ENCODE data around the gene AHSG.
"Not testable (repeated sequence)": the region's sequence is repeated elsewhere in the genome, so short reads cannot be mapped to it uniquely, and the experiment has no call there.

The AHSG gene

DNA sequence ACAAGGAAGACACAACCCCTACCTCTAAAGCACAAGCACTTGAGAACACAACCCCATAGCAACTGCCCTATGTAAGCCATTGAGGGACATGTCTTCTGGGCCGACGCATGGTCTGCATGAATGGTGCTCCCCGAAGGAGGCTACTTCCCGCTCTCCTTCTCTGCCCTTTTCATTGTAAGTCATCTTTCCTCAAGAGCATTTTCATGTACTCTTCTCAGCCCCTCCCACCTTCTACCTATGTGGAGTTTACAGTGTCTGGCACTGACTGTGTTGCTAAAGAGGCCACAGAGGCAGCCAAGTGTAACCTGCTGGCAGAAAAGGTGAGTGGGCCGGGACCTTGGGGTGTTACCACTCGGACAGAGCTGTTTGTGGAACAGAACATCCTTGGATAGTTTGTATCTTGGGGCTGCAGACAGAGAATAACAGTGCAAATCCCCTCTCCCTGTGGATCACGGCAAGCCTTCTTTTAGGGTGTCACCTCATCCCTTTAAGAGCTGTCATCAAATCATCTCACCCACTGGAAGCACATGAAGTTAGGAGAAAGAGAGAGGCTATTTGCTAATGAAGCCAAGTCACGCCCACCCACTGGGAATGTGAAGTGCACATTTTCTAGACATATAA, 5.6 kb downstream of the AHSG start:
- no peak for DNase-seq (ENCODE audit: low read depth)

DNA sequence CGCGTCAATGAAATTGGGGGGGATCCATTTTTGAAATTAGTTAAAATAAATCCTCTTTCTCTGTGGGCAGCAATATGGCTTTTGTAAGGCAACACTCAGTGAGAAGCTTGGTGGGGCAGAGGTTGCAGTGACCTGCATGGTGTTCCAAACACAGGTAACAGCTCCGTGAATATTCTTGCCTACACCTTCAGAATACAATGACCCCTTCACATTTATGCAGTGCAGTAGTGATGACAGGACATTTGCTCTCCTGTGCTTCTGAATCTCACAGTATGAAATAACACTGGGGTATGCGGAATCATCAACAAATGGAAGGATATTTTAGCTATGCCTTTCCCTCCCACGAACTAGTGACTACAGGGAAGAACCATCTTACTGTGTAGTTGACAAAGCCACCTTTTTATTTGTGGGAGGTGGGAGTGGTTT, 6.9 kb downstream of the AHSG start:
- no peak for DNase-seq (ENCODE audit: low read depth)

DNA sequence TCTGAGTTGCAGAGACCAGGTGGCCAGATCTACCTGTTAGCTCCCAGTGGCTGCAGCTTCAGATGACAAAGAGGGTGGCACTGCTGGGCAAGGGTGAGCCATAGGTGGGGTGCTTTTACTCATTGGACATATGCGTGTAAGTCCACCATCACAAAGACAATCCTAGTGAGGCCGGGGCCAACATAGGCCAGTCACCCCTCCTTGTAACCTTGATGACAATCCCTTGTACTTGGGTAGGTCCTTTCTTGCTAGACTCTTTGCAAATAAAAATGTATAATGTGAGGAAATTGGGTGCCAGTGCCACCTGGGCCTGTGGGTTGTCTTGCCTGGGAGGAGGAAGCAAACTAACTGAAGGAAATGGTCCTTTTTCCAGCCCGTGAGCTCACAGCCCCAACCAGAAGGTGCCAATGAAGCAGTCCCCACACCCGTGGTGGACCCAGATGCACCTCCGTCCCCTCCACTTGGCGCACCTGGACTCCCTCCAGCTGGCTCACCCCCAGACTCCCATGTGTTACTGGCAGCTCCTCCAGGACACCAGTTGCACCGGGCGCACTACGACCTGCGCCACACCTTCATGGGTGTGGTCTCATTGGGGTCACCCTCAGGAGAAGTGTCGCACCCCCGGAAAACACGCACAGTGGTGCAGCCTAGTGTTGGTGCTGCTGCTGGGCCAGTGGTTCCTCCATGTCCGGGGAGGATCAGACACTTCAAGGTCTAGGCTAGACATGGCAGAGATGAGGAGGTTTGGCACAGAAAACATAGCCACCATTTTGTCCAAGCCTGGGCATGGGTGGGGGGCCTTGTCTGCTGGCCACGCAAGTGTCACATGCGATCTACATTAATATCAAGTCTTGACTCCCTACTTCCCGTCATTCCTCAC, 7.6 kb downstream of the AHSG start:
- DNase-seq (ENCODE audit: low read depth): no peak

DNA sequence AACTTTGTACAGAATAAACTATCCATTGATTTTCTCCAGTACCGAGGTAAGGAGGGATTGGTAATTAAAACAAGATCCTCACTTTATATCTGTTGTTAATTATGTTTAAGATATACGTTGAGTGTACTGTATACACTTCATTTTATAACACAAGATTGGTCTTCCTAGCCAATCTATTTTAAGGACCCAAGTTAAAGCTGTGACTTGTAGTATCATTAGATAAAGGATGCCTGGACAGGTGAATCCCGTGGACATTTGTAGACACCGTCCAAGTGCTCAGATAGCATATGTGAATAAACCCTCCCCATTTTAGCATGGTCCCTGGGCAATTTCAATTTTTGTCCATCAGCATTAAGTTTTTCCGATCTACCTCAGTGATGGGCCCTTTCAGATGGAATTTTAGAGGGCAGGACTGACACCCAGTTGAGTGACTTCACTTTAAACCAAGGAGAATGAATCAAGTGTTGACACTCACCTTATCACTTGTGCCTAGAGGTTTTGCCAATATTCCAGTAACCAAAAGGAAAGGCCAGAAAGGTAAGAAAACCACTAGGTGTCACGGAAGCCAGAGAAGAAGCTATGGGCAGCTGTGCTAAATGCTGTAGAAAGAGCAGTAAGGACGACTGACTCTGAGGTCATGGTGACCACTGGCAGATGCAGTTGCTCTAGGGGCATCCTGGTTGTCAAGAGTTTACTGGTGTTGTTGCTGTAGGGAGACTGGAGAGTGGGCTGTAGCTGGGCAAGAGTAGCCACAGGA, 9.2 kb downstream of the AHSG start:
- DNase-seq (ENCODE audit: low read depth): no peak

DNA sequence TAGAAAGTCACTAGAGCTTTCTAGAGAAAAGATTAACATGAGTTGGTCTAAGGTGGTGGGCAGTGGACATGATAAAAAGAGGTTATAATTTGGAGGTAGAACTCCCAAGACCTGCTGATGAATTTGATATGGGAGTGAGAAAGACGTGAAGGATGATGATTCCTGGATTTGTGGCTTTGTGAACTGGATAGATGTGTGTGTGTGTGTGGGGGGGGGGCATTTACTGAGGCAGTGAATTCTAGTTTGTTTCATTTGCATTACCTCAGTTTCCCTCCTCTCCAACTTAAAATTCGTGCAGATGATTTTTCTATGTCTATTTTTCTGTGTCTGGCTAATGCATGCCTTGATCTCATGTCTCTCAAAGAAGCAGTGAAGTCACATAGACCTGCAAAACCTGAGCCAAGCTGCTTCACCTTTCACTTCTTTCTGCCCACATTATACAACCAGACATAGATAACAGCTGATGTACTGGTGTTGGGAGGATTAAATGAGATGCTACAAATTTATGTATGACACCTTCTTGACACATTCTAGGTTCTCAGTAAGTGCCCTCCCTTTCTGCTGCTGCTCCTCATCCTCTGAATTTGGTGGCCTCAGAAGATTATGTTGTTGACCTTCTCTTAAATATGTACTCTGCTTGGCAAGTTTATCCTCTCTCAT, 9.9 kb downstream of the AHSG start:
- no peak for DNase-seq (ENCODE audit: low read depth)

DNA sequence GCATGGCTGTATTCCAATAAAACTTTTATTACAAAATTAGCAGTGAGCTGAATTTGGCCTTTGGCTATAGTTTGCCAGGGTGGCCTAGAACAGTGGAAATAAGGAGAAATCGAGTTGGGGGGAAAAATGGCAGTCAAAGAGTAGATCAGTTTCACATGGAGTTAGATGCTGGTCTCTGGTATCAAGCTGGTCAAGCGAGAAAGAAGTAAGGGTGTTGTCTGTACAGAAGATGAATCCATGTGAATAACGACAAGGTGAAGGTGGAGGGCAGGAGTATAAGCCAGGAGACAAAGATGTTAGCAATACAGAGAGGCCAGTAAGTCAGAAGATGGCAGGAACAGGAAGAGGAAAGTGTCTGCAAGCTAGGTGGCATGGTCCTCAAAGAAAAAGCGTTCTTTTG, 11.7 kb downstream of the AHSG start:
- no peak for DNase-seq (ENCODE audit: low read depth)

DNA sequence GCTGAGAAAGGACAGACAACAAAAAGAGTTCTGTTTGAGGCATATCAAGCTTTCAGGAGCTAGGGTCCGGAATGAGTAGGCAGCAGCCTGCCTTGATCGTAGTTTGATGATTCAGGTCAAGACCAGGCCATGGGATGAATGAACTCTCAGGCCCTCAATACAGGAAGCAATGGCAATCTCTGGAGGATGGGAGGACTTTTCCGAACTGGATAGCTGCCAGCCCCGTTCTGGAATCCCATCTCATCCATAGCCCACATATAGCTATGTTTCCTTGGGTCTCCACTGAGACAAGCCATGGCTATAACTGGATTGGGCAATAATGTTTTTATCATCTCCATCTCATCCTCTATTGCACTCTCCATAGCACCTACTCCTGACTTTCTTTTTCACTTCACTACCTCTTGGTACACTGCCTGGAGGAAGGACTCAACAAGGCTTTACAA, 12.8 kb downstream of the AHSG start:
- DNase-seq (ENCODE audit: low read depth): no peak

DNA sequence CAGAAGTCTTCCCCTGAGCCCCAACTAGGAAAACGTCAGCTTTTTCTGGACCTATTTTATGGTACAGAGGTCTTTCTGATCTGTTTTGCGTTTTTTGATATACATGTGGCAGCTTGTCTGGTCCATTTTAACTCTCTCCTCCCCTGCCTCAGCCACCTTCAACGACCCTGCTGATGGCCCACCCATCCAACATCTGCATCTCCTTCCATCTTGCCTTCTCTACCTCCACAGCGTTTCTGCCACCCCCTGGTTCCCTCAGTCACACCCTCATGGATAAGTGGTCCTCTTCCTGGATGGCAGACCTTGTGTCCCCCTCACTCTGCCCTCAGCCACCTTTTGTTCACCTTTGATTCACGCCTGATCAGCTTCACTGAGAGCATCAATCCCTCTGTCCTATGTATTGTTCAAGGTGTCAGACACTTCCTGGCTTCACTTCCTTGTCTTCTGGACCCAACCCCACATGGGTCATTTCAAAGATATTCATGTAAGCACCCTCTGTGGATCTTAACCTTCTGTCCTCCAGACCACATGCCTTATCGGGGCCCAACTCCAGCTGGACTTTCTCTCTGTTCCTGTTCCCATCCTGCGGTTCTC, 13.5 kb downstream of the AHSG start:
- DNase-seq (ENCODE audit: low read depth): no peak

DNA sequence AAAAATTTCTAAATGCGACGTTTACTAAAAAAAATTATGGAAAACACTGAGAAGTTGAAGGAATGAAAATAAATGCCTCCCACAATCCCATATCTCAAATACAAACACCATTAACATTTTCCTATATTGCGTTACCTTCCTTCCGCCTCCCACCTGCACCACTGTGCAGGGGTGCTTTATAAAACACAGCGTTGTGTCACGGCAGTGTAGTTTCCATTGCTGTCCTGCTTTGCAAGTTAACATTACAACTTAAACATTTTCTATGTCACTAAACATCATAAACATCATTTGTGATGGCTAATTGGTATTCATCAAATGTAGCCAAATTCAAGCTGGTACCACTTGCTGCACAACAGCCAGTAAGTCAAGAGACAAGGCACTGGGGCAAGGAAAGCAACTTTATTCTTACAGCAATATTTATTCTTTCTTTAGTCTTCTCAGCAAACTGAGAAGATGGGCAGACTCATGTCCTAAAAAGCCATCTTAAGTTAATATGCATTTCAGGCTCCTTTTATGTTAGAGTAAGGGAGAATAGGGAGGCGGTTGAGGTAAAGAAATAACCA, 15.1 kb downstream of the AHSG start:
- no peak for DNase-seq (ENCODE audit: low read depth)

DNA sequence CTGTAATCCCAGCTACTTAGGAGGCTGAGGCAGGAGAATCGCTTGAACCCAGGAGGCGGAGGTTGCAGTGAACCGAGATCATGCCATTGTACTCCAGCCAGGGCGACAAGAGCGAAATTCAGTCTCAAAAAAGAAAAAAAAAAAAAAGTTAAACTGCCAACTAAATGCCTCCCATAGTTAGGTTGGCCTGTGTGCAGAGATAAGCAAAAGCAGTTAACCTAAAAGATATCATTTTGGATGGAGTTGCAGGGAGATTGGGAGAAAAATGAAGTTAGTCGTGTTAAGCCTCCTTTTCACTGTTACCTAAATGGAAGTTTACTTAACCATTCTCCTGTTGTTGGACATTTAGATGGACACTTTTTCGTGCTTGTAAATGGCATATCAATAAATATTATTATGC, 15.9 kb downstream of the AHSG start:
- no peak for DNase-seq (ENCODE audit: low read depth)

DNA sequence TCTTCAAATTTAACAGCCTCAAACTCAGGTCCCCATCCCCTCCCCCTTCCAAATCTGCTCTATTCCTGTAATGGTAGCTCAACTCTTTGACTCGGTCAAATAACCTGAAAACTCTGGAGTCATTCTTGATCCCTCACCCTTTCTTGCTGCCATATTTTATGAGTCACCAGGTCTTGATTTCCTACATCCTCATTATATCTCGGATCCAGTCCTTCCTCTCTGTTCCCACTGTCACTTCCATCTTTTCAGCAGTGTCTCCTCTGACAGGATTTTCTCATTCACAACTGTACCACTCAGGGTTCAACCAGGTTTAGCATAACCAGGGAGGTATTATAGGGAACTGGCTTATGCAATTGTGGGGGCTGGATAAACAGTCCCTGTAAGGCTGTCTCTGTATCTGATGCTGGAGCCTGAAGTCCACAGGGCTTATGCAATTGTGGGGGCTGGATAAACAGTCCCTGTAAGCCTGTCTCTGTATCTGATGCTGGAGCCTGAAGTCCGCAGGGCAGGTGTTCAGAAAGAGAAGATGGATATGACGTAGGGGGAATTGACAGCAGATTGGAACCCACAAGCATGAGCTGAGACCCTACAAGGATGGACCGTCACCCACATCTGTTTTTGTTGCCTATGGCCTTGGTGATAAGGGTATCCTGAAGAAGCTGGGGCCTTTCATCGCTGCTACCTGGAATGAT, 18.2 kb downstream of the AHSG start:
- DNase-seq (ENCODE audit: low read depth): no peak

DNA sequence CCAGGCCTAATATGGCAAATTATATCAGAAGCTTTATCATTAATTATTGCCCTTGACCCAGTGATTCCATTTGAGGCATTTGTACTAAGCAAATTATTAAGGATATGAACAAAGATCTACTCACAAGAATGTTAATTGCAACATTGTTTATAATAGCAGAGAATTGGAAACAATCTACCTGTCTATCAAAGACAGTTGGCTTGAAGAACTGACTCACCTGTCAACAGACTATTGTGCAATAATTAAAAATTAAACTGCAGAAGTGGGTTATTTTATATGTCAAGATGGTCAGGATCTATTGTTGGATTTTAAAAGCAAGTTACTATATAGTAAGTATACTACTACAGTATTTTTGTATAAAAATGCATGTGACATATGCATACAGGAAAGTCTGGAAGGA, 20.6 kb downstream of the AHSG start:
- no peak for DNase-seq (ENCODE audit: low read depth)

DNA sequence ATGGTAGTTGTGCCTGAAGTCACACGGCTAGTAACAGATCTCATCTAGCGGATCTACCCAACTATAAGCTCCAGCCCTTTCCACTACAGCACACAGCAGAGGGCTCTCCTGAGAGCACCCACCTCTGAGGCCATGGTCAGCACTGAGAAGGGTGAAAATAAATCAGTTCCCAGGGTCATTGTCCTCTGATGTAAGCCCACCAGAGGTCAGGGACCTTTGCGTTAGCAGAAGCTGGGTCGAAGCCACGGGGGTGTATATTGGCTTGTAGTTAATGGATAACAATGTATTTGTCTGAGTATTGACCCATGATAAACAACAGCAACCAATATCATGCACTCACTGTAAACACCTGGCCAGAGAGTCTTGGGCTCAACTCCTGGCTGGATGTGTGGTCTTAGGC, 21.3 kb downstream of the AHSG start:
- not testable (repeated sequence) for DNase-seq (ENCODE audit: low read depth)

DNA sequence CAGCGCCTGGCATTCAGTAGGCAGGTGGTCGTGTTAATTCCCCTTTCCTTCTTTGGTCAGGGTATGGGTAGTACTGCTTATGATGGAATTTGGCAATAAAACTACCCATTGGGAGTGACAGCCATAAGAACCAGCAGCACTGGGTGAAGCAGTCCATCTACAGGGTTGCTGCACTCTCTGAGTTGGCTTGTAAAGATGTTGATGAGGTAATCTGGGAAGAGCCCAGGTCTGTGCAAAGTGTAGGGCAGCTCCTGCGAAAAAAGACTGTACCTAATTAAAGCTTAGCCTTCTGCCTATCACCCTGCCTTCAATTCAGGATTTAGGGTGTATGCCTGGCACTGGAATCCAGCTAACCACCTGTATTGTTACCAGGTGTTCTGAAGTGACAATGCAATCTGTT, 22.7 kb downstream of the AHSG start:
- DNase-seq (ENCODE audit: low read depth): no peak

DNA sequence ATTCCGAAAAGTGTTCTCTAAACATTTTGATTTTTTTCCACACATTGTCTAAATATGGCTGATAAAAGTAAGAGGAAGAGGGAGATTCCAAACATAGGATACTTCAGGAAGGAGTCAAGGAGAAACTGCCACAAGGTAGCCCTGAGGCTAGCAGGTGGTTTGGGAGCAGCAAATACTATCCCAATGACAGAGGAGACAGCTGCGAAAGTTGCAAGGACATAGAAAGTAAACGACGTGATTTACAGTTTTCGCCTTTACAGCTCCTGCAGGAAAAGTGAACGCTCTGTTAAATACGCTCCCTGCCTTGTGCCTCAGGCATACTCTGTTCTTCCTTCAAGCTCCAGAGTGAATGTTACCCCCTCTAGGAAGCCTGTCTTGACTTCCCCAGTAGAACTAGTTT, 23.7 kb downstream of the AHSG start:
- no peak for DNase-seq (ENCODE audit: low read depth)

DNA sequence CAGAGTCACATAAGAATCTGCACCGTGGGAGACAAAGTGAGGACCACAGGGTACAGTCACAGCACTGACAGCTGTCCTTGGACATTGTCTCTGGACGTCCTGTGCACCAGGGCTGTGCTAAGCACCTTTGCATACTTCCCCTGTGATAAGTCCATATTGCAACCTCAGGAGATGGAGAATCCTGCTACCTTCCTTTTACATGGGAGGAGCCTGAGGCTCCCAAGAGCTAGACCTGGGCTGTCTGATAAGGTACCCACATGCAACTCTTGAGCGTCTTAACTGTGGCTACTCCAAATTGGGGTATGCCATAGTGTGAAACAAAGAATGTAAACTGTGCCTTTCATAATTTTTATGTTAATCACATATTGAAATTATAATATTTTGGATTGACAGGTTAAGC, 24.8 kb downstream of the AHSG start:
- DNase-seq (ENCODE audit: low read depth): no peak

DNA sequence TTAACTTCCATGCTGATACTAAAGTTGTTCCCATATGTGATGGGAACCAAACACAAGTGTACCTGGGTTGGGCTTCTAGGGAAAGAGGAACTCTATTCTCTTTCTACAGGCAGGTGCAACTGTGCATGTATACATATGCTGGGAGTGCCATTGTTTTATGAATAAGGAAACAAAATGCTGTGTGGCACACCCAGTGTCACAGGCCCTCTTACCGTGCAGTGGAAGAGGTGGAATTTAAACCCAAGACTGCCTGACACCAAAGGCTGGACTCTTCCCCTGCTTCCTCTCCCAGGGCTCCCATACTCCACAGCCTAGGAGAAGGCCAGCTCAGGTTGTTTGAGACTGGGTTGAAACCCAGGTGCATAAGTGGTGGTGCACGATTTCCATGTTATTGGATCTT, 25.4 kb downstream of the AHSG start:
- DNase-seq (ENCODE audit: low read depth): no peak

DNA sequence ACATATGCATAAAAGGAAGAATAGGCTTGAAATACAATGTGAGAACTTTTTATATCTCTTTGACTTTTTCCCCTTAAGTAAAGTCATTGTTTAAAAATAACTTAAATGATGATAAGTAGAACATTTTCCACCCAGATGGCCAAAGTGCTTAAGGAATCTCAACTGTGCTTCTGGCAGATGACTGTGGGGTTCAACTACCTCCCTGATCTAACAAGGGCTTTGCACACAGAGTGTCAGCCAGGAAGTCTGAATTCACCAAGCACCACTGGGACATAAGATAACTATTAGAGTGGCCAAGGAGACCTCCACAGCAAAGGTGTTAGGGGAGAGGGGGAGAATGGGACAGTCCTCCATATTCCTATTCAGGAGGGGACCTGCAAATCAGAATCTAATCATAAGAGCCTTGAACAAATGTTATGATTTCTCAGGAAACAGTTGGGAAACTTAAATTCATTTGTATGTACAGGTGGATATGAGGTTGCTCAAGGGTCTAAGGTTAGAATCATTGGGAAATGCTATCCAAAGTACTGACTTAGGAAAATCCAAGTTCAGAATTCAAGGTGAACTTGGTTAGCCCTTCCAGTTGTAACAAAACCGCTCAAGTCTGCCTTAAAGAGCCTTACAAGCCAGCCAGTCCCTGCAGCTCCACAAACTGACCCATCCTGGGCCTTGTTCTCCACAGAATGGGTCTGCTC, 27.1 kb downstream of the AHSG start, which contains the start of gene FETUB:
TSS of gene FETUB (plus strand) at position 622 of the 695 bp plus-strand sequence. CDS start at position 684, 62 bp downstream.
- no peak for DNase-seq (ENCODE audit: low read depth)

DNA sequence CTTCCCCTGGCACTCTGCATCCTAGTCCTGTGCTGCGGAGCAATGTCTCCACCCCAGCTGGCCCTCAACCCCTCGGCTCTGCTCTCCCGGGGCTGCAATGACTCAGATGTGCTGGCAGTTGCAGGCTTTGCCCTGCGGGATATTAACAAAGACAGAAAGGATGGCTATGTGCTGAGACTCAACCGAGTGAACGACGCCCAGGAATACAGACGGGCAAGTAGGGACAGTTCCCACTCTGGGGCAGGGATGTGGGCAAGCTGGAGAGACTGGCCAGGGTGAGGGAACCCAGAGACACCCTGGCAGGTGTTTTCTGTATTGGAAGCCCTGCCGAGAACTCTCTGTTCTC, 27.6 kb downstream of the AHSG start:
- no peak for DNase-seq (ENCODE audit: low read depth)

DNA sequence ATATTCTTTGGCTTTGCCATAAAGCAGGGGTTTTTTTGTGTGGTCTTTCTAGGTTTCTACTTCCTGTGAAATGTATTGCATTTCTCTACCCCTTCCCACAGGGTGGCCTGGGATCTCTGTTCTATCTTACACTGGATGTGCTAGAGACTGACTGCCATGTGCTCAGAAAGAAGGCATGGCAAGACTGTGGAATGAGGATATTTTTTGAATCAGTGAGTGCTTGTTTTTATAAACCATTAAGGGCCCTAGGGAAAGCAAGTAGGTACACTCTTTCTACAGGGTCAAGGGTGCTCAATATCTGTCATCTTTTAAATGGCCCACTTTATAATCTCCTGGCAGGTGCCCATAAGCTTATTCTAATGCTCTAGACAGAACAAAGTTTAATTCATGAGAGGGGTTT, 28.1 kb downstream of the AHSG start:
- no peak for DNase-seq (ENCODE audit: low read depth)
